Testis (tissue), 2 donors: Measurements from ENCODE around the gene NT5C1A.

Experiments
- CTCF ChIP-seq, 3 experiments: fragments of 450-650 bp in 2 of 3; fragments of 200-600 bp in 1 of 3; sonication (generic) in 1 of 3; IDR thresholded peaks; one replicate each; pipeline ENCODE4 v1.5.1; 2016 to 2019; ENCODE audit warnings: antibody characterized with exemption in 3 of 3, mild to moderate bottlenecking in 2 of 3, moderate library complexity in 1 of 3
- POLR2A ChIP-seq: fragments of 450-650 bp; IDR thresholded peaks from one replicate; pipeline ENCODE4 v1.6.1; 2017; ENCODE audit warnings: antibody characterized with exemption, mild to moderate bottlenecking, moderate library complexity

- no peak for TF ChIP-seq CTCF (IDR thresholded peaks at IDR 0.05)
- TF ChIP-seq POLR2A, result no peak
Measured at GRCh38 chr1:39698568-39698967, 26.7 kb upstream of the NT5C1A start.
